A549 (cell line): ENCODE data around the gene CMTR1.

Source experiments
- CHD4 ChIP-seq: fragments of 200-600 bp; sonication (generic); IDR thresholded peaks from 2 replicates; pipeline ENCODE4 v1.6.1; 2016; ENCODE audit warnings: antibody characterized with exemption, mild to moderate bottlenecking, borderline replicate concordance
- FOSL2 ChIP-seq, 2 experiments: fragments of 450-650 bp in 1 of 2; fragments of >200 bp in 1 of 2; sonication (Bioruptor Twin) in 1 of 2; formaldehyde crosslinking; IDR thresholded peaks; 2 replicates each; pipeline versions ENCODE4 v1.5.0 to v1.6.1; 2016 to 2020; ENCODE audit warnings: mild to moderate bottlenecking in 1 of 2, moderate library complexity in 1 of 2
- MAFK ChIP-seq: fragments of 450-650 bp; IDR thresholded peaks from 2 replicates; pipeline ENCODE4 v1.6.1; 2014; ENCODE audit not compliant: partially characterized antibody
- NPAS2 ChIP-seq: fragments of 250-450 bp; sonication (Bioruptor Pico); IDR thresholded peaks from 2 replicates; pipeline ENCODE4 v1.8.0; 2022; ENCODE audit warnings: mild to moderate bottlenecking, moderate library complexity, borderline replicate concordance
- POLR2A ChIP-seq: IDR thresholded peaks from 2 replicates; pipeline ENCODE4 v1.6.1; 2012; ENCODE audit warnings: mild to moderate bottlenecking, low read length
- TF ChIP-seq, protein P1 (sequence below): fragments of >200 bp; sonication (Bioruptor Twin); formaldehyde crosslinking; IDR thresholded peaks from 3 replicates; pipeline ENCODE4 v1.5.1; 2016
- TF ChIP-seq, protein P2 (sequence below): fragments of 200-600 bp; sonication (generic); IDR thresholded peaks from 2 replicates; pipeline ENCODE4 v1.6.1; 2016; ENCODE audit warnings: antibody characterized with exemption, mild to moderate bottlenecking, moderate library complexity

DNA sequence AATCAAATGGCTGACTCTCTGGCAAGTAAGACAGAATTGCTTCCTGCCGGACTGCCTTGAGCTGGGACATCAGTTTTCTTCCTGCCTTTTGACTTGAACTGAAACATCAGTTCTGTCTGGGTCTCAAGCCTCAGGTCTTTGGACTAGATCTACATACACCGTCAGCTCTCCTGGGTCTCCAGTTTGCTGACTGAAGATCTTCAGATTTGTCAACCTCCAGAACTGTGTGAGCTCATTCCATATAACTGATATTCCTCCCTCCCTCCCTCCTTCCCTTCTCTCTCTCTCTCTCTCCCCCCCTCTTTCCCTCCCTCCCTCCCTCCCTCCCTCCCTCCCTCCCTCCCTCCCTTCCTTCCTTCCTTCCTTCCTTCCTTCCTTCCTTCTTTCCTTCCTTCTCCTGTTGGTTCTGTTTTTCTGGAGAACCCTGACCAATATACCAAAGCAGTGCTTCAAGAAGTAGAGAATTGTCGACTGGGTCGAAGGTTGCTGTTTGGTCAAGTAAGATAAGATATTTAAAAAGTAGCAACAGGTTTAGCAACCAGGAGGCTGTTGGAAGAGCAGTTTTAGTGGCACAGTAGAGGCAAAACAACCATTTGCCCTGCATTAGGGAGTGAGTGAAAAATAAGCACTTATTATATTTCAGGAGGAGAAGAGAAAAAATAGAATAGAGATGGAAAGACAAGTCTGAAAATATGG lies 33.1 kb upstream of the CMTR1 start:
- TF ChIP-seq NPAS2 (CRISPR knock-in tag) = no peak
- TF ChIP-seq, protein P1, sequence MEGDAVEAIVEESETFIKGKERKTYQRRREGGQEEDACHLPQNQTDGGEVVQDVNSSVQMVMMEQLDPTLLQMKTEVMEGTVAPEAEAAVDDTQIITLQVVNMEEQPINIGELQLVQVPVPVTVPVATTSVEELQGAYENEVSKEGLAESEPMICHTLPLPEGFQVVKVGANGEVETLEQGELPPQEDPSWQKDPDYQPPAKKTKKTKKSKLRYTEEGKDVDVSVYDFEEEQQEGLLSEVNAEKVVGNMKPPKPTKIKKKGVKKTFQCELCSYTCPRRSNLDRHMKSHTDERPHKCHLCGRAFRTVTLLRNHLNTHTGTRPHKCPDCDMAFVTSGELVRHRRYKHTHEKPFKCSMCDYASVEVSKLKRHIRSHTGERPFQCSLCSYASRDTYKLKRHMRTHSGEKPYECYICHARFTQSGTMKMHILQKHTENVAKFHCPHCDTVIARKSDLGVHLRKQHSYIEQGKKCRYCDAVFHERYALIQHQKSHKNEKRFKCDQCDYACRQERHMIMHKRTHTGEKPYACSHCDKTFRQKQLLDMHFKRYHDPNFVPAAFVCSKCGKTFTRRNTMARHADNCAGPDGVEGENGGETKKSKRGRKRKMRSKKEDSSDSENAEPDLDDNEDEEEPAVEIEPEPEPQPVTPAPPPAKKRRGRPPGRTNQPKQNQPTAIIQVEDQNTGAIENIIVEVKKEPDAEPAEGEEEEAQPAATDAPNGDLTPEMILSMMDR = no peak
- TF ChIP-seq, protein P2, sequence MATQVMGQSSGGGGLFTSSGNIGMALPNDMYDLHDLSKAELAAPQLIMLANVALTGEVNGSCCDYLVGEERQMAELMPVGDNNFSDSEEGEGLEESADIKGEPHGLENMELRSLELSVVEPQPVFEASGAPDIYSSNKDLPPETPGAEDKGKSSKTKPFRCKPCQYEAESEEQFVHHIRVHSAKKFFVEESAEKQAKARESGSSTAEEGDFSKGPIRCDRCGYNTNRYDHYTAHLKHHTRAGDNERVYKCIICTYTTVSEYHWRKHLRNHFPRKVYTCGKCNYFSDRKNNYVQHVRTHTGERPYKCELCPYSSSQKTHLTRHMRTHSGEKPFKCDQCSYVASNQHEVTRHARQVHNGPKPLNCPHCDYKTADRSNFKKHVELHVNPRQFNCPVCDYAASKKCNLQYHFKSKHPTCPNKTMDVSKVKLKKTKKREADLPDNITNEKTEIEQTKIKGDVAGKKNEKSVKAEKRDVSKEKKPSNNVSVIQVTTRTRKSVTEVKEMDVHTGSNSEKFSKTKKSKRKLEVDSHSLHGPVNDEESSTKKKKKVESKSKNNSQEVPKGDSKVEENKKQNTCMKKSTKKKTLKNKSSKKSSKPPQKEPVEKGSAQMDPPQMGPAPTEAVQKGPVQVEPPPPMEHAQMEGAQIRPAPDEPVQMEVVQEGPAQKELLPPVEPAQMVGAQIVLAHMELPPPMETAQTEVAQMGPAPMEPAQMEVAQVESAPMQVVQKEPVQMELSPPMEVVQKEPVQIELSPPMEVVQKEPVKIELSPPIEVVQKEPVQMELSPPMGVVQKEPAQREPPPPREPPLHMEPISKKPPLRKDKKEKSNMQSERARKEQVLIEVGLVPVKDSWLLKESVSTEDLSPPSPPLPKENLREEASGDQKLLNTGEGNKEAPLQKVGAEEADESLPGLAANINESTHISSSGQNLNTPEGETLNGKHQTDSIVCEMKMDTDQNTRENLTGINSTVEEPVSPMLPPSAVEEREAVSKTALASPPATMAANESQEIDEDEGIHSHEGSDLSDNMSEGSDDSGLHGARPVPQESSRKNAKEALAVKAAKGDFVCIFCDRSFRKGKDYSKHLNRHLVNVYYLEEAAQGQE = no peak
- TF ChIP-seq MAFK = no peak
- TF ChIP-seq FOSL2 (IDR thresholded peaks at IDR 0.05) = no peak
- no peak for TF ChIP-seq FOSL2 (CRISPR knock-in tag; IDR thresholded peaks at IDR 0.05)
- no peak for TF ChIP-seq CHD4
- TF ChIP-seq POLR2A = no peak
